Astrocyte (in vitro differentiated cells and primary cell): ENCODE results near the gene ACADS.

Experiments used
- CTCF ChIP-seq: IDR thresholded peaks from 2 replicates; pipeline ENCODE4 v1.5.1; 2011; ENCODE audit warnings: low read depth, mild to moderate bottlenecking, inconsistent platforms, low read length, moderate library complexity; ENCODE audit not compliant: insufficient read depth
- EZH2 ChIP-seq: IDR thresholded peaks from 2 replicates; pipeline ENCODE4 v1.6.1; 2012; ENCODE audit warnings: mild to moderate bottlenecking, low read length, inconsistent platforms; ENCODE audit not compliant: insufficient read depth

- TF ChIP-seq CTCF: no peak
- no peak for TF ChIP-seq EZH2
Observed at GRCh38 chr12:120735181-120735580, 9.6 kb downstream of the ACADS start.
